ENCODE measurements around the gene KIF16B.

The KIF16B gene

GRCh38 chr20:16349523-16350260 lies 223.6 kb downstream of the KIF16B start:
- no peak overlapping the region for H3K4me3 ChIP-seq (ENCODE audit: low read depth, low read length)
- no peak for DNase-seq (ENCODE audit: low read depth)

GRCh38 chr20:16346956-16347355 lies 226.3 kb downstream of the KIF16B start:
- no peak overlapping the region for H3K4me3 ChIP-seq (ENCODE audit: low read depth, low read length)
- no peak for DNase-seq (ENCODE audit: low read depth)

DNA sequence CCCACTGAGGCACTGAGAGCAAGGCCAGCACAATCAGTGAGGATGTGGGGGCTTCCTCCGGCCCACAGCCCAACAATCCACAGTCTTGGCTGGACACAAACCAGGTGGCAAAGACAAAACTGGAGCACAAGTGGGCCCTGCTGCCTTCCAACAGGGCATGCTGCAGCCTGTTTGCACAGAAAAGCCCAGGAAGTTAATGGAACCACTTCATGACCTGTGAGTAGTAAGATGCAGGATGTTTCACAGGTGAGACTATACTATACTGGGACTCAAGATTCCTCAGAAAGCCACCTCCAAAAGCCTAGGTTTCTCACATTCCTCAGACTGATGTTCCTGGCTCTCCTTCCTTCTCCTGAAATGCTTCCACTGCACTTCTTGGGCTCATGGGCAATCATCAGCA lies 235.5 kb downstream of the KIF16B start:
- DNase-seq (ENCODE audit: low read depth) = no peak
- H3K4me3 ChIP-seq (ENCODE audit: low read depth, low read length) = no peak overlapping the region

DNA sequence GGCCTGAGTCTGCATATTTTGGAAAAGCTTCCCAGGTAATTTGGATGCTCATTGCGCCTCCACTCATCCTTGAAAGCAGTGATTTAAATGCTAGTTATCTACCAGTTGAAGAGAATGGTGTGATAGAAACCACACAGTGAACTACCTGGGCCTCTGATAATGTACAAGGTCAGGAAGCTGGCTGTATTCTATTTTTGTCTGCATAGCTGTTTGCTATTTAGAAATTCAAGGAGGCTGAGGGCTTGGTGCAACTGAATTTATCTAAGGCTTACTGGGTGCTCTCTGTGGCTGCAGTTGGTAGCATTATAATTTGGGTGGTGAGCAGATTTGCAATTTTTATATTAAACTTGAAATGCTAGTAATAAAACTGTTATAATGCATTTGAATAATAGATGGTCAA lies 245.6 kb downstream of the KIF16B start:
- no peak for DNase-seq (ENCODE audit: low read depth)
- no peak overlapping the region for H3K4me3 ChIP-seq (ENCODE audit: low read depth, low read length)

- no peak overlapping the region for H3K4me3 ChIP-seq (ENCODE audit: low read depth, low read length)
- DNase-seq (ENCODE audit: low read depth) = no peak
Observed at GRCh38 chr20:16321291-16321690, 252.0 kb downstream of the KIF16B start.

GRCh38 chr20:16317445-16318362 lies 255.5 kb downstream of the KIF16B start:
- no peak for DNase-seq (ENCODE audit: low read depth)
- H3K4me3 ChIP-seq (ENCODE audit: low read depth, low read length) = no peak overlapping the region

- no peak for DNase-seq (ENCODE audit: low read depth)
Observed at GRCh38 chr20:16316513-16316912, 256.7 kb downstream of the KIF16B start.

DNA sequence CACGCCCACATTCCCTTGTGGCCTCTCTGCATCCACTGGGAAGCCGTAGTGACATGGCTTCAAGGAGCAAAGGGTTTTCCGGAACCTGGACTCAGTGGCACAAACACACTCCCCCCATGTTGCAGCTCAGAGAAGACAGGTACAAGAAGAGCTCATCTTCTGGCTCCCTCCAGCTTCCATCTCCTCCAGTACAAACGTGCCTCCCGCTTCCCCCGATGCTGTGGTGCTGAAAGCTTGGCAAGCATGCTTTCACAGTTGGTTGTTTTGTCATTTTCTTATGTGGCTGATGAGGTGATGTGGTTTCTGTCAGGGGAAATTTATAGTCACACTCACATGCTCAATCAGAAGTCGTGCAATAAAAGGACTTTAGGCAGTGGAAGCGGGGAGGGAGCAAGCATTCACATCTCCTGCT lies 258.5 kb downstream of the KIF16B start:
- H3K4me3 ChIP-seq (ENCODE audit: low read depth, low read length) = no peak overlapping the region
- DNase-seq (ENCODE audit: low read depth) = no peak

More at GRCh38 chr20:16316513-16316912, 256.7 kb downstream of the KIF16B start:
- H3K4me3 ChIP-seq (ENCODE audit: low read depth, low read length) = no peak overlapping the region

DNA sequence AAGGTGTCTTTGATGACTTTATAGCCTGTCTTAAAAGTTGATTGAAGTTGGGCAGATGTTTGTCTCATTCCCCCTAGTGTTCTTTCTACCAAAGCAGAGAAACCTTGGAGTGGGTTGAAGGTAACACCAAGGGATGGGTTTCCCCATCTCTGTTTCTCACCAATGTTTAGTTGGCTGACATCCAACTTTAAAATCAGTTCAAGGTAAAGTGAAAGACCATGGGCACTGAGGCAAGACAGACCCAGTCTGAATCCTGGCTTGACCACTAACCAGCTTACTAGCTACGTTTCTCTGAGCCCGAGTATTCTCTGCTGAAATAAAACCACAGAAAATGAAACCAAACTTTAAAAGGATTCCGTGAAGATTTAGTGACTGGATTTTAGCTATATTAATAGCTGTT lies 258.9 kb downstream of the KIF16B start:
- DNase-seq (ENCODE audit: low read depth) = no peak
- no peak overlapping the region for H3K4me3 ChIP-seq (ENCODE audit: low read depth, low read length)

DNA sequence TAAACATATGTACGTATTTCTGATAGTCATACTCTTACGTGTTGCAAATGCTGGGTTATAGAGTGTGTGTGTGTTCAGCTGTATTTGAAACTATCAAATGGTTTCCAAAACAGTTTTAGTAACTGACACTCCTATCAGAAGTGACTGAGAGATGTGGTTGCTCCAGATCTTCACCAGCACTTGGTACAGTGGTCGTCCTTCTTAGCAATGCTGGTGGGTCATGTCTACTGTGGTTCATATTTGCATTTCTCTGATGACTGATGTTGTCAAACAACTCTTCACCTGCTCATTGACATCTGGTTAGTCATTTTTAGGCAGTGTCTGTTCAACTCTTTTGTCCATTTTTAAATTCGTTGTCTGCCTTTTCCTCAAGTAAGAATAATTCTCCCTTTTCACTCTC lies 259.3 kb downstream of the KIF16B start:
- DNase-seq (ENCODE audit: low read depth) = no peak
- H3K4me3 ChIP-seq (ENCODE audit: low read depth, low read length) = no peak overlapping the region

DNA sequence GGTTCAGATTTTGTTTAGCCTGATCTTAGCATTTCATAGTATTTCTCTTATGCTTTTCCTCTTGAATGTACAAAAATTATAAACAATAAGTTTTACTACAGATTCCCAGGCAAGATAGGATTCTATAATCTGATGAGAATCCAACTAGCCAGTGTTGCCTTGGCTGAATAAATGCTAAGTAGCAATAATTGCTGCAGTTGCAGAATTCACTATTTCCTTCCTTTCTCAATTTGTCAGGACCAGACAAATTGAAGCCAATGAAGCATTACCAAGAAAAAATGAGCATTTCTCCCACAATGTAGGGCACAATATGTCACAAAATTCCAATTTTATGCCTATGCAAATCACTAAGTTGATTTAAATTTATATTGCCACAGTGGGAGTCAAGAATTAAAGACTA lies 260.2 kb downstream of the KIF16B start:
- no peak for DNase-seq (ENCODE audit: low read depth)
- H3K4me3 ChIP-seq (ENCODE audit: low read depth, low read length) = no peak overlapping the region

DNA sequence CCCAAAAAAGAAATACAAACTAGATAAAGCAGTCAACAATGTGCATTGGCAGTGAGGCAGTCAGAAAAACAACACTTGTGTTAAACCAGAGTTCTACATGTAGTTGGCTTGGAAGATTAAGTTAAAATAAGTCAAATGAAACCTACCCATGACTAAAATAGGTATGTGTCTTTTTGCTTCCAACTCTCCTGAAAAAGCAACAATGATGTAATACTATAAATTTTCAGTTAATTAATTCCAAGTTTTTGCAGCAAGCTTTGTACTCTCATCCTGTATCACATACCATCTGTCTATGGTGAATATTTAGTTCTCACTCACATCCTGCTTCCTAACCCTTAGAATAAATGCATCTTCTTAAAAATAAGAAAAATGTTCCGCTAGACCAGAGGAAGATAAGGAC lies 261.5 kb downstream of the KIF16B start:
- no peak overlapping the region for H3K4me3 ChIP-seq (ENCODE audit: low read depth, low read length)
- no peak for DNase-seq (ENCODE audit: low read depth)

DNA sequence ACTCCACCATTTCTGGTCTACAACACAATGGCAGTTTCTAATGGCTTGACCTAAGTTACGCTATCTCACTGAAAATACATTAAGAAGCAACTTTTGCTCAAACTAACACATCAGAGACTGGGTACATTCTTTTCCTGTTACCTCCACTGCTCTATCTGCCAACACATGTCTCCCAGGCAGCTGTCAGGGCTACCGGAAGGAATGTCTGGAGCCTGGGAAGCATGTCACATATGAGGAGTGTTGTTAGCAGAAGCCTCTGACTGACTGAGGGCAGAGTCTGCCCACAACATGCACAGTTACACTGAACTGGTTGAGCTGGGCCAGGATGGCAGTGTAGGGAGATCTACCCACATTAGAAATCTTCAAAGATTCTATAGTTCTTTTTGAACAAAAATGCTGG lies 264.5 kb downstream of the KIF16B start:
- peak; percentile 18 for DNase-seq (ENCODE audit: low read depth)
- H3K4me3 ChIP-seq (ENCODE audit: low read depth, low read length) = no peak overlapping the region

GRCh38 chr20:16302818-16303217 lies 270.4 kb downstream of the KIF16B start:
- no peak for DNase-seq (ENCODE audit: low read depth)
- no peak overlapping the region for H3K4me3 ChIP-seq (ENCODE audit: low read depth, low read length)

GRCh38 chr20:16301986-16302385 lies 271.3 kb downstream of the KIF16B start:
- DNase-seq (ENCODE audit: low read depth) = no peak
- no peak overlapping the region for H3K4me3 ChIP-seq (ENCODE audit: low read depth, low read length)

GRCh38 chr20:16299897-16300296 lies 273.4 kb downstream of the KIF16B start:
- peak; percentile 29 for DNase-seq (ENCODE audit: low read depth)

DNA sequence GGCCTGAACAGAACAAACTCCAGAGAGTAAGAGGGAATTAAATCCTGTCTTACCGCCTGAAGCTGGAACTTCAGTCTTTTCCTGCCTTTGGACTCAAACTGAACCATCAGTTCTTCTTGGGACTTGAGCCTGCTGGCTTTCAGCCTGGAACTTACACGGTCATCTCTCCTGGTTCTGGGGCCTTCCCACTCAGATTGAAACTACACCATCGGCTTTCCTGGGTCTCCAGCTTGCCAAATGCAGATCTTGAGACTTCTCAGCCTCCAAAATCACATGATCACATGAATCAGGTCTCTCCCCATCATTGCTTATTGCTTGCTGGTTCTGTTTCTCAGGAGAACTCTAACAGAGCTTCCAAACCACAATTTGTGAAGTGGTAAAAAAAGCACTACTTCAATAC lies 276.3 kb downstream of the KIF16B start:
- no peak overlapping the region for H3K4me3 ChIP-seq (ENCODE audit: low read depth, low read length)
- DNase-seq (ENCODE audit: low read depth) = no peak

More at GRCh38 chr20:16299897-16300296, 273.4 kb downstream of the KIF16B start:
- no peak overlapping the region for H3K4me3 ChIP-seq (ENCODE audit: low read depth, low read length)

- DNase-seq (ENCODE audit: low read depth) = no peak
- H3K4me3 ChIP-seq (ENCODE audit: low read depth, low read length) = no peak overlapping the region
Observed at GRCh38 chr20:16295534-16295933, 277.7 kb downstream of the KIF16B start.

GRCh38 chr20:16293590-16293989 lies 279.7 kb downstream of the KIF16B start:
- peak; percentile 29 for DNase-seq (ENCODE audit: low read depth)
- no peak overlapping the region for H3K4me3 ChIP-seq (ENCODE audit: low read depth, low read length)

- H3K4me3 ChIP-seq (ENCODE audit: low read depth, low read length) = no peak overlapping the region
- no peak for DNase-seq (ENCODE audit: low read depth)
Observed at GRCh38 chr20:16292226-16292880, 280.9 kb downstream of the KIF16B start.
